Nephron progenitor cell (in vitro differentiated cells): ENCODE measurements around the gene COL5A2.

Source experiments
- DNase-seq: peaks from one replicate; pipeline ENCODE4 v3.0.0; 2021
- H3K27ac Mint-ChIP-seq: 2 replicates; pipeline ENCODE4 v1.8.0; 2021; ENCODE audit warnings: mild to moderate bottlenecking, moderate library complexity, mixed read lengths
- H3K27me3 Mint-ChIP-seq: 2 replicates; pipeline ENCODE4 v1.8.0; 2021; ENCODE audit warnings: mild to moderate bottlenecking, low read depth, mixed read lengths; ENCODE audit not compliant: poor library complexity
- H3K36me3 Mint-ChIP-seq: 2 replicates; pipeline ENCODE4 v1.8.0; 2021; ENCODE audit warnings: low read depth, mixed read lengths
- H3K4me1 Mint-ChIP-seq: 2 replicates; pipeline ENCODE4 v1.8.0; 2021; ENCODE audit warnings: mixed read lengths
- H3K4me3 Mint-ChIP-seq: 2 replicates; pipeline ENCODE4 v1.8.0; 2021; ENCODE audit warnings: mild to moderate bottlenecking, moderate library complexity, mixed read lengths
- H3K9me3 Mint-ChIP-seq: 2 replicates; pipeline ENCODE4 v1.8.0; 2021; ENCODE audit warnings: mild to moderate bottlenecking, moderate library complexity, mixed read lengths
- CTCF ChIP-seq: fragments of 200-600 bp; sonication (generic); IDR thresholded peaks from 2 replicates; pipeline ENCODE4 v1.5.0; 2021; ENCODE audit warnings: antibody characterized with exemption

COL5A2 gene

GRCh38 chr2:189066037-189066436 lies 113.5 kb downstream of the COL5A2 start:
- H3K27ac Mint-ChIP-seq = no peak overlapping the region
- H3K4me1 Mint-ChIP-seq = no peaks in the 10 kb centered on the region
- no peaks in the 10 kb centered on the region for H3K9me3 Mint-ChIP-seq
- H3K27me3 Mint-ChIP-seq = no peaks in the 10 kb centered on the region
- TF ChIP-seq CTCF = no peak
- no peak for DNase-seq
- H3K4me3 Mint-ChIP-seq = no peak overlapping the region
- H3K36me3 Mint-ChIP-seq = peaks cover 31% of the 10 kb centered on the region

- H3K4me1 Mint-ChIP-seq = no peaks in the 10 kb centered on the region
- no peak for TF ChIP-seq CTCF
- H3K36me3 Mint-ChIP-seq = peaks cover 28% of the 10 kb centered on the region
- H3K9me3 Mint-ChIP-seq = no peaks in the 10 kb centered on the region
- H3K27ac Mint-ChIP-seq = no peak overlapping the region
- no peak overlapping the region for H3K4me3 Mint-ChIP-seq
- no peak for DNase-seq
- no peaks in the 10 kb centered on the region for H3K27me3 Mint-ChIP-seq
Measured at GRCh38 chr2:189060096-189060642, 119.4 kb downstream of the COL5A2 start.

- Mint-ChIP-seq H3K9me3 (no peaks in the 10 kb centered on the region), H3K36me3 (peaks cover 13% of the 10 kb centered on the region), H3K27ac (no peak overlapping the region), H3K27me3 (no peaks in the 10 kb centered on the region), H3K4me1 (no peaks in the 10 kb centered on the region), H3K4me3 (no peak overlapping the region)
- DNase-seq = no peak
- TF ChIP-seq CTCF = no peak
Measured at GRCh38 chr2:189057316-189057715, 122.2 kb downstream of the COL5A2 start.

- DNase-seq = no peak
- Mint-ChIP-seq H3K27me3 (no peaks in the 10 kb centered on the region), H3K27ac (peak overlapping the region; percentile 22), H3K9me3 (no peaks in the 10 kb centered on the region), H3K4me1 (no peaks in the 10 kb centered on the region), H3K36me3 (peaks cover 14% of the 10 kb centered on the region), H3K4me3 (no peak overlapping the region)
- no peak for TF ChIP-seq CTCF
Measured at GRCh38 chr2:189056200-189057106, 123.1 kb downstream of the COL5A2 start.

DNA sequence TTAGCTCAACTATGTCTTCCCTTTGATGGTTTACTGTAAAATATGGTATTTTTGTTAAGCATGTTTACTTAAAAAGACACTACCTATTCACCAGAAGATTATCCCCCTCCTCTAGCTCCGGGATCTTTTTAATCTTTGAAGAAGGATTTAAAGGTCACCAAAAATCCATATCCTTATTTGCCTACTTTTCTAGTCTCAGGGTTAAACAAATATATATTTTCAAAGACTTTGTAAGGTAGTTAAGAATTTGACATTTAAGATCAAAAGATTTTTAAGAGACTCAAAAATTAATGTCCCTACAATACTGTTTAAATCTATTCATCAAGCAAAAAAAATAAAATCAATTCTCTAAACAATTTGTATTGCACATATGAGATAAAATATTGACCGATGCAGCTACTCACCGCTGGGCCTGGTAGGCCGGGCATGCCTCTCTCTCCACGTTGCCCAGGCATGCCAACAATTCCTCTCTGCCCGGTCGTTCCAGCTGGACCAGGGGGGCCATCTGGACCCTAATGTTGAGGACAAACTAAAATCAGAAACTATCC lies 129.3 kb downstream of the COL5A2 start:
- DNase-seq = no peak
- TF ChIP-seq CTCF = no peak
- Mint-ChIP-seq H3K4me1 (no peaks in the 10 kb centered on the region), H3K4me3 (no peak overlapping the region), H3K27ac (no peak overlapping the region), H3K27me3 (no peaks in the 10 kb centered on the region), H3K36me3 (peaks cover 19% of the 10 kb centered on the region), H3K9me3 (no peaks in the 10 kb centered on the region)
